HL-60/S4 treated with phorbol 12-myristate 13-acetate at 8.2 ng/mL for 4 days and 3 days (cell line): ENCODE data around the gene LRP2BP.
"Not testable (repeated sequence)": the region's sequence is repeated elsewhere in the genome, so short reads cannot be mapped to it uniquely, and the experiment has no call there.

Experiments
- in situ Hi-C: fragments of 300-500 bp; cut with MboI; formaldehyde crosslinking; loops from 2 replicates; pipeline ENCODE4 v1.15.0; 2022; ENCODE audit warnings: low sequenced_read_pairs

The LRP2BP gene

DNA sequence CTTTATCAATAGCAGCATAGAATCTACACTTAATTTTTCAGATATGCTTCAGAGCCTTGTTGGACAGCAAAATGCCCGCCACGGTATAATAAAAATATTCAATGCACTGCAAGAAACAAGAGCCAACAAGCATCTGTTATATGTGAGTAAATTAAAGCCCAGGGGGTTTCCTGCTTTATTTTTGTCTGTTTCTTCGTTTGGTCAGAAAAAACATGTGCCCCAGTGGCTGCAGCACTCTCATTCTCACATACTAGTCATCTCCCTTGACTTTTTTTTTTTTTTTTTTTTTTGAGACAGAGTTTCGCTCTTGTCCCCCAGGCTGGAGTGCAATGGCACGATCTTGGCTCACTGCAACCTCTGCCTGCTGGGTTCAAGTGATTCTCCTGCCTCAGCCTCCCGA, 33.2 kb downstream of the LRP2BP start:
- in situ Hi-C loops, result not testable (repeated sequence)

DNA sequence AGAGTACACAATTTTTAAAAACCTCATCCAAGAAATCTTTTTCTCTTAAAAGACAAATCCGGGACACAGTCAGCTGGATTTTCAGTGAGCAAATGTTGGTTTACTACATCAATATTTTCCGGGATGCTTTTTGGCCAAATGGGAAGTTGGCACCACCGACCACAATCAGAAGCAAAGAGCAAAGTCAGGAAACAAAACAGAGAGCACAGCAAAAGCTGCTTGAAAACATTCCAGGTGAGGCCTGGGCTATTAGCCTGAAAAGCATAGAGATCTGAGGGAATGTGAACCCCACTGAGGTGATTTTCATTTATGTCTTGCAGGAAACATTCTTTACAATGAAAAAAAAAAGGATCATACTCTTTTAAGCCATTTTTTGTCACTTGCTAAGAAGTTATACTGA, 33.9 kb downstream of the LRP2BP start:
- in situ Hi-C loops, result no loop called here

DNA sequence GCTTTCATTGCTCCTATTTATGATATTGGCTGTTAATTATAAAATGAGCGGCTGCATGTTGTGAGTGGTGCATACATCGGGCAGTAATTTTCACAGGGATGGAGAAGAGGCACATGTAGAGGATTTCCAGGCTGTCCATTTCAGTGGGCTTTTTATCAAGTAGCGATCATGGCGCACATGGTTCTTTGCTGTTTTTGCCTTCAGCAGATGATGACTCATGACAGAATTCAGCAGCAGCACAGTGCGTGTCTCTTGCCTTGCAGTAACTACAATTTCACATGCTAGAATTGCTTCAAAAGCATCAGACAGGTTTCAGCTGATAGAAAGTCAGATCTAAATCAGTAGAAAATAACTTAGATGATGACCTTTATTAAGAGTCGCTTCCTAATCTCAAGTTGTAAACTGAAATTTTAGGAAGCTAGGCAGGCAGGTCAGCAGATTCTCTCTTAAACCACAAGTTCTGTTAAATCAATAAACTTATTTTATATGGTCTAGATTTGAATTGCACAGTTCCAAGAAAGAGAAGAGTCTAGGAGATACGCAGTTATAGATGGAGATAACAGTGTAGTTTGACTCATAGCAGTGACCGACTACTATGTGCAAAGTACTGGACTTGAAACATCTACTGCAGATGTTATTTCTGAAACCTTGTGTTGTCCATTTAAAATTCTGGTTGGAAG, 35.8 kb downstream of the LRP2BP start:
- in situ Hi-C loops, result no loop called here

DNA sequence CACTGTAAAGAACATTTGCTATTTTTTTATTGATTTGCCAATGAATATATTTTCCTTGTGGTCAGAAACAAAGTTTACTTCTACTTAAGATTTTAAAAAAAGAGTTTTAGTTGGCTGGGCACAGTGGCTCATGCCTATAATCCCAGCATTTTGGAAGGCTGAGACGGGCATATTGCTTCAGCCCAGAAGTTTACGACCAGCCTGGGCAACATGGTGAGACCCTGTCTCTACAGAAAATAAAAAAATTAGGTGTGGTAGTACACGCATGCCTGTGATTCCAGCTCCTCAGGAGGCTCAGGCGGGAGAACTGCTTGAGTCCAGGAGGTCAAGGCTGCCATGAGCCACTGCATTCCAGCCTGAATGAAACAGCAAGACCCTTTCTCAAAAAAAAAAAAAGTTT, 36.8 kb downstream of the LRP2BP start:
- in situ Hi-C loops, result no loop called here

DNA sequence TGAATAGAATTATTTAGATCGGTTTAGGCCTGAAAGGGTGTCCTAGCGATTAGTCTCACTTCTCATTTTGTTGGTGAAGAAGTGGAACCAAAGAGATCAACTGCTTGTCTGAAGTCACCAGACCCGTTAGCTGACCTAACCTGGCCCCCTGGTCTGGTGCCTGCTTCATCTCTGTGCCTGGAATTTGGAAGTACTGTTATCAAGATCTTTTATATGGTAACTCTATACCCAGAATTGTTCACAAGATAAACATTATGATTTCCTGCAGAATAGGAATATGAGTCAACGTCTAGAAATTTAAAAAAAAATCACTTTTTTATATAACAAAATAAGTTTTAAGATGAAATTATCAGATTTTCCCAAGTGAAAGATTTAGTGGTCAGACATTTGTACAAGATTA, 37.2 kb downstream of the LRP2BP start:
- in situ Hi-C loops, result no loop called here

DNA sequence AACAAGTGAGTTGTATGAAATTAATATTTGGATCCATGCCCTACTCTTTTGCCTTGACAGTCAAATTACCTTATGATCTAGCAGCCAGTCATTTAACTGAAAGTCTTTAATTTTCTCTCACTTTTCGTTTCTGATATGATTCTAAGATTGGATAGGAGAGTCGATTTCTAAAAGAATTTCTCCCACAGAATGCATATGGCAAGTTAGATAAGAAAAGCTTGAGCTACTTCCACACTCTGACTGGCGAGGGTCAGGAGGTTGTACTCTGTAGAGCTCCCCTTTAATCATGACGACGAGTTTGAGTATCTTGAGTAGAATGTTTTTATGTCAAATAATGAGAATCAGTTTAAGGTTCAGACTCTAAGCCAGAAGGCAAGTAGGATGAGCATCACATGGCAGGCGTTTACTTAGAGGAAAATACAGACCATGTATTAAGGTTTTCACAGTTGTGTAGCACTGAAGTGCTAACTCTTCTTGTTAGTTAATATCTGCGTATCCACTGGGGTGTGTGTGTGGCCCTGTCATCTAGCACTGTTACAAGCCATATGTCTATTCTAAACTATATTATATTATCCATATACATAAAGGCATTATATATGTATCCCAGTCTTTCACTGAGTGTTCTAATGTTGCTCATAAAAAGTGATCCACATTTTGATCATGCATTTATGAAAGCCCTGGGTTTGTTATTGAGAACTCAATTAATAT, 37.8 kb downstream of the LRP2BP start:
- in situ Hi-C loops, result no loop called here

DNA sequence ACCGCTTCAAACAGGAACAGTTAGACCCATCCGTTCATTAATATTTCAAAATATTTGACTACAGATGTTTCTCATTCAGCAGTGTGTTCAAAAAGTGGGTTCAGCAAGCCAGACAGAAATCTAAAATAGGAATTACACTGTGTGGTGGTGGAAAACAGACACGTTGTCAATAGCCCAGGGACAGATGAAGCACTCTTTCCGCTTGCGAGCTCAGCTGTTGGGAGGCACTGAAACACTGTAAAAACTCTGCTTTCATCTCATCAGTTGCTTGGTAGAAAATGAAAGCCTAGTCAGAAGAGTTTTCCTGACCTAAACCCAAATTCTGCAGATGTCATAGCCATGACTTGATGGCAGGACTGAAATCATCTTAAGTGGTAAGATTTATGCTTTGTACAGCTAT, 38.5 kb downstream of the LRP2BP start:
- in situ Hi-C loops, result no loop called here

DNA sequence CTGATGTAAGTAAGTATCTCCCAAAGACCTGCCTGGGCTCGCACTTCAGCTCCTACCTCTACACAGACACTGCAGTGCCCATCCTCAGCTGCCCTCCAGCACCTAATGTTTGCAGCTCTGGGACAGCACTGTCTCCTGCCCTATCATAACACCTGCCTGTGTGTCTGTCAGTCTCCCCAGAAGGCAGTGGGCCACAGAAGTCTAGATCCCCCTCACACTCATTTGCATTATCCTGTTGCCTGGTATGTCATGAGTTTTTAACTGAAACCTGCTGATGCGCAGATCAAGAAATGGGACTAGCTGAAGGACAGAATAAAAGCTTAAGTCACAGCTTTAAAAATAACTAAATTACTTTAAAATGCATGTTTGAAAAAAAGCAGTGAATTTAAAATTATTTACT, 43.0 kb downstream of the LRP2BP start:
- in situ Hi-C loops, result no loop called here

DNA sequence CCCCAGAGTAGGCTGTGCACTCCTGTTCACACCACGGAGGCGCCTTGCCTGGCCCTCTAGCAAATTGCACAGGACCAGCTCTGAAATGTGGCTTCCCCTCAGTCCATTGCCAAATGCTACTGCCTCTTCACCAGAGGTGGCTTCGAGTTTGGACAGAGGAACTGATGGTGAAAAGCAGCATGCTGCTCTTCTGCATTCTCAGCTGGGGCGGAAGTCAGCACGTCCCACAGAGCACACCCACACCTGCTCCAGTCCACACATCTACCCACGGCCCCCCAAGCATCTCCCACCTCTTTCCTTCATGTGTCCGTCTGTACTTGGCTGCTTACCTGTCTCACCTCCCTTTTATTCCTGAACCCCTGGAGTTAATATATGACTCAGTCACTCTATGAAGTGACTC, 43.5 kb downstream of the LRP2BP start:
- in situ Hi-C loops, result no loop called here

DNA sequence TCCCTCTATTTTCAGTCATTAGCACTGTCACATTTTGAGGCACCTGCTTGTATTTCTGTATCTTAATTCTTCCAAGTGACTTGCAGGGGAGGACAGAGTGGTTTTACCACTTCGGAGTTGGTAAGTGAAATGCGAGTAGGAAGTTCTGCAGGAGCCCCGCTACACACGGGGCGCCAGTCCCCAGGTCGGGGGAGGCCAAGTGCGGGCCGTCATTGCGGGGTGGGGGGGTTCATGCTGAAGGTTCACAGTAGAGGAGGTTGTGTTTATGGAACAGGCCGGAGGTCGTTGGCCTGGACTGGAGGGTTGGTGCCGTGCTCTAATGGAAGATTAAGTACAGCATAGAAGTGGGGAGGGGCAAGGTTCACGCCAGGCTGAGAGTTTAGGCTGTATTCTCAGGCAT, 44.0 kb downstream of the LRP2BP start:
- in situ Hi-C loops, result no loop called here

DNA sequence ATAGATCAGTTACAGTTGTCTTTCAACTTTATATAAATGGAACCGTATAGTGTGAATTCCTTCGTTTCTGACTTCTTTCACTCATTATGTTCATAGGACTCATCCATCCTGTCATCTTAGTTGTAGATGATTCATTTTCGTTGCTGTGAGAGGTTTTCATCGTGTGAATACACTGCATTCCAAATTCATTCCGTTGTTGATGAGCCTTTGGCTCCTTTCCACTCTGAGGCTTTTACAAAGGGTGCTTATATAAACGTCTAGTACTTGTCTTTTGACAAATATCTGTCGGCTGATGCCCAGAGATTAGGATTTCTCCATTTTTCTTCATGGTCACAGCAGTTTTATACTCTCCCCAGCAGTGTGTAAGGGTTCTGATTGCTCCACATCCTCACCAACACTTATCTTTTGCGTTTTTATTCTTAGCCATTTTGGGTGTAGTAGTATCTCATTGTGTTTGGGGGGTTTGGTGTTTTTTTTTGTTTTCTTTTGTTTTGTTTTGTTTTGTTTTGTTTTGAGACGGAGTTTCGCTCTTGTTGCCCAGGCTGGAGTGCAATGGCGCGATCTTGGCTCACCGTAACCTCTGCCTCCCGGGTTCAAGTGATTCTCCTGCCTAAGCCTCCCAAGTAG, 48.6 kb downstream of the LRP2BP start:
- in situ Hi-C loops, result no loop called here

DNA sequence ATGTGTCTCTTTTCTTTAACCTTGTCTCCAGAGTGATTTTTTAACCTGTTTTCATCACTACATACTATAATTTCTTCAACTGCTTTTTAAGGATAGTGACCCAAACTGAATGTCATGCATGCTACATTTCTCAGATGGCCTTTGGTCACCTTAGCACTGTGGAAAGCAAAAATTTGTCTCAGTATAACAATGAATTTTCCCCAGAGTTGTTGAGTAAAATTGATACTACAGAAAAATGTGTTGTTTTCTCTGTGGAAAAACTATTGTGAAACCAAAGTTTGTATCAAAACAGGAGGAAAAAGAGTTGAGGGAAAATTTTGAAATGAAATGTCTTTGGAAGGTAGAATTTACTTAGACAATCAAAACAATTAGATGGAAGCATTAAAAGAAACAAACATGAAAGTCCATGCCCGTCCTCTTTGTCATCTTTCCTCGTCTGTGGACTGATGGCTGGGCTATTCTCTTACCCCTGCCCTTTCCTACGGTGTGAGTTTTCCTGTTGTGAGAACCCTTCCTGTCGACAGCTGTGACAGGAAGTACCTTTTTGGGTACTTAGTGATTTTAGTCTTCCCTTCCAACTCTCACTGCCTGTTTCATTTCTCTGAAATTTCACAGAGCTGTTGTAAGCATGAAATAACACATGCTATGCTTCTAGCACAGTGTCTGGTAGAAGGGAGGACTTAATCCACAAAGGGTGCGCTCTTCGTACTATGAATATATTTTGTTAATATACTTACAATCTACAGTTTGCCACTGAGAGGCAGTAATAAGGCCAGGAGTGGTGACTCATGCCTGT, 50.8 kb downstream of the LRP2BP start:
- in situ Hi-C loops, result no loop called here

DNA sequence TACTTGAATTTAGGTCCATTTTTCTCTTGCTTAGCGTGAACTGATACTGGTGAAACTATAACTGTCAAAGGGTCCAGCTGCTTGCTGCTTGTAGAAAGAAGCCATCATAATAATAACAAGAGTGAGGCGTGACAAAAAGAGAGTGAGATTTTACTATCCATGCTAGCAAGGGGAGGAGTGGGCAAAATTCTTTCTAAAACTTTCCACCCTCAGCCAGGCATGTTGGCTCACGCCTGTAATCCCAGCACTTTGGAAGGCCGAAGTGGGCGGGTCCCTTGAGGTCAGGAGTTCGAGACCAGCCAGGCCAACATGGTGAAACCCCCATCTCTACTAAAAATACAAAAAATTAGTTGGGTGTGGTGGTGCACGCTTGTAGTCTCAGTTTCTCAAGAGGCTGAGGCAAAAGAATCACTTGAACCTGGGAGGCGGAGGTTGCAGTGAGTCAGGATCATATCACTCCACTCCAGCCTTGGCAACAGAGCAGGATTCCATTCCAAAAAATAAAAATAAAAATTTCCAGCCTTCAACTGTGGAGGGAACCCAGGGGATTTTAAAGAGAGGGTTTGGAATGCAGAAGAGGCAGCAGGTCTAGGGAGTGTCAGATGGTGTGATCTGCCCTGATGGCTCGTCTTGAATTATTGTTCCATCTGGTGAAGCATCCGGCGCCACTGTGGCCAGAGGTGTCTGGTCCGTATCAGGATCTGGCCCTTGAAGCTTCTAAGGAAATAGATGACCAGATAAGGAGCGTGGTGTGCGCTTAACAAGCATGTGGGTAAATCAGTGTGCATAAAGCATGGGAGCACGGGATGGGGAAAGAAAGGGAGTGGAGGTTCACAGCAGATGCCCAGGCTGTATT, 51.8 kb downstream of the LRP2BP start:
- in situ Hi-C loops, result no loop called here

DNA sequence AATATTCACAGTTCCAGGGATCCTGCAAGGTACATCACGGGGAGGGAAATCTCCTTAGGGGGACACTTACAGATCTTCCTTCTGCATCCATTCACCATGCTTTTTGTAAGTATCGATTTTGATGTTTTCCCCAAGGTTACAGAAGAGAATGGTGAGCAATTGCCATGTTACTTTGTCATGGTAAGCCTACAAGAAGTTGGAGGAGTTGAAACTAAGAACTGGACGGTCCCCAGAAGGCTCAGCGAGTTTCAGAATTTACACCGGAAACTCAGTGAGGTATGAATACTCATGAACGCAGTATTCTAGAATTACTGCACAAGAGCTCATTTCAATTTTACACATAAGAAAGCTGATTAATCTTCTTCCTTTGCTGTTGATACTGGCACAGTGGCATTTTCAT, 53.9 kb downstream of the LRP2BP start:
- in situ Hi-C loops, result no loop called here

DNA sequence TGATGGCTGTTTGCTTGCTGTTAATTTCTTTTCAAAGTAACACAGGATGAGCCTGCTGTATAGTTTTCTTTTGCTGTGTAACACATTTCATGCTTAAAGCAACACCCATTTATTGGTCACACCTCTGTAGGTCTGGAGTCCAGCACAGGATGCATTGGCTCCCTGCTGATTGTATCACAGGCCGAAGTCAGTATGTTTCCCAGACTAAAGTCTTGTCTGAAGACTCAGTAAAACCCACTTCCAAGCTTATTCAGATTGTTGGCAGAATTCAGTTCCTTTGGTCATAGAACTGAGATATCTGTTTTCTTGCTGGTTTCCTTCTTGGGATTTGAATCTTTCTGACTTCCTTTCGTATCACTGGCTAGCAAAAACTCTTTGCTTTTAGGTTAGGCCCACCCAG, 54.3 kb downstream of the LRP2BP start:
- in situ Hi-C loops, result no loop called here

DNA sequence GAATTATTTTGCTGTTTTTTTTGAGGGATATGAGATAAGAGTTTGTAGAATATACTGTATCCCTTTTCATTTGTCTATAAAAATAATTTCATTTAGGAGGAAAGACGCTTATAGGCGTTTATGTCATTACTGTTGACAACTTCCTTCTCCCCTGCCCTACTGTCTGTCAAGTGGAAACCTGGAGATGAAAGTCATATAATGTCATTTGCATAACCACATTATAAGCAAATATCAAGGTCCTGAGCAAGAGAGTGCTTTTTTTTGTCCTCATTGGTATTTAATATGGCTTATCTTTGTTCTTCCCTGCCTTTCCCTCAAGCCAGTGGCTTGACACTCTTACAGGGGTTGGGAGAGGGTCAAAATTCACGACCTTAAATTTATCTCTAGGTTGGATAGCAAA, 55.8 kb downstream of the LRP2BP start:
- in situ Hi-C loops, result no loop called here

DNA sequence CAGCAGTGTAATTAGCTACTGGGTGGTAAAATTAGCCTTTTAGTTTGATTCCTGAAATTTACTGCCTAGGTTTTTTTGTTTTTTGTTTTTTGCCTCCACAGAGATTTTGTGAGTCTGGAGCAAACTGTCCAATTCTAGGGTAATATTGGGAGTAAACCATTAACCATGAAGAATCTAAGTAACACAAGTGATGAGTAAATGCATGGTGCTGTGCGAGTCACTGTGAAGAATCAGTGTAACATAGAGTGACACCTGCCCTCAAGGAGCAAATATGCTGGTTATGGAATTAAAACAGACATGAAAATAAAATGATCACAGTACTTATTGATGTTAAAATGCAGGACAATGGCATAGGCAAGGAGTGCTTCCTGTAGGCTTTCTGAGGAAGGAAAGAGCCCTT, 60.1 kb downstream of the LRP2BP start:
- in situ Hi-C loops, result no loop called here

DNA sequence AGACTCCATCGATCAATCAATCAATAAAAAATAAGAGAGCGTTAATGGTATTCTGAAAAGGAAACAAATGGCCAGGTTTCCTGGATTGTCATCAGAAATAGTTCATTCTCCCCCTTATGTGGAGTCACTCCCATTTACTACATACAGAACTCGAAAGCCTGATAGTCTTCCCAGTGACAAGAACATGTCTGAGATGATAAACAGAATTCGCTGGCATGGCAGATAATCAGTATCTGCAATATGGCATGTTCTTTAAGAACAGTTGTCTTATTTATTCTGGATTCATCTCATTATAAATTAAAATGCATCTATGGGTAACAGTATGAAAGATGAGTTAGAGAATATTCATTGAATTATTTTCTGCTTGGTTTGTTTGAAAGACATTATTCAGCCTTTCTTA, 61.4 kb downstream of the LRP2BP start:
- in situ Hi-C loops, result no loop called here

DNA sequence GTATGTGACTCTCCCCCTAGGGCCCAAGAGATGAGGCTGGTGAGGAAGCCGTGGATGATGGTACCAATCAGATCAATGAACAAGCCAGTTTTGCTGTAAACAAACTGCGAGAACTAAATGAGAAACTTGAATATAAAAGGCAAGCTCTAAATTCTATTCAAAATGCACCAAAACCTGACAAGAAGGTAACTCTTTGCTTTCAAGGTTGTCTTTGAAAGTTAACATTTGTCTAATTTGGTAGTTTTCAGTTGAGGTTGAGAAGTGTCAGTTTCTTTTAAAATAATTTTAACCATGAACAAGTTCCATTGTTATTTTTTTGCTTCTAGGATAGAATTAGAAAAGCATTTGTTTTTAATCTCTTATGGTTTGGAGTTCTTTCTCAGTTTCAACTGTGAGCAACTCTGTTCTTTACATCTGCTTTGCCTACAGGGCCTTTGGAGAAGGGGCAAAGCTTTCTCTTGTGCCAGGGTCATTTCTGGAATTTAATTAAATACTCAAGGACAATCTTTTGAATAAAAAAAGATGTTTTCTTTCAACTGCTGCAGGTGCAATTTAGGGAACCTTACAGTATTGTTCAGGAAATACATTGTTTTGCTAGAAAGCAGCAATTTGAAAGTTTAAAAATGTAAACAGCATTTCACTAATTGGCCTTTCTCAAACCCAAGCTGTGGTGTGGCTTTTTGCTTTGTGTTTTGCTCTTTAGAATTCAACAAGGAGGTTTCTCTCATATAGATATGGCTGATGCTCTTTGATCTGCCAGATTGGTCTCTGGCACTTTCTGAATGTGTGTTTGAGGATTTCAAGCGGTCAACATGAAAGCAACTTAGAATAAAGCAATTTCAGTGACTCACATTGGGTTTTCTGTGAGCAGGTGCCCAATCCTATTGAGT, 62.9 kb downstream of the LRP2BP start:
- in situ Hi-C loops, result no loop called here
